Heart left ventricle (tissue), 16 donors: ENCODE results near the gene SYNGR1. TPM values are rescaled to one million over a fixed set of nuclear protein-coding genes. Genes with fewer than 3 reads are reported as not detected.

Experiments used
- ATAC-seq, 4 donors: fragments of 200-7000 bp; cut with Tn5 transposase; one replicate each; pipeline ENCODE4 v1.9.1; 2020 to 2022; ENCODE audit warnings: moderate library complexity in 4 of 4, mild to moderate bottlenecking in 3 of 4, moderate number of reproducible peaks in 1 of 4
- DNase-seq, 5 donors: peaks; one replicate each; pipeline ENCODE4 v3.0.0-alpha.2; 2020
- H3K27ac ChIP-seq, 12 donors: fragments of 200-600 bp; sonication (generic) in 4 of 12; one replicate each; pipeline versions ENCODE4 v1.5.0 to v1.8.0; 2016 to 2022; ENCODE audit warnings: mild to moderate bottlenecking in 2 of 12
- H3K27me3 ChIP-seq, 9 donors: fragments of 200-600 bp; sonication (generic) in 2 of 9; one replicate each; pipeline versions ENCODE4 v1.5.1 to v1.8.0; 2016 to 2022; ENCODE audit warnings: mild to moderate bottlenecking in 3 of 9
- H3K36me3 ChIP-seq, 9 donors: fragments of 200-600 bp; sonication (generic) in 2 of 9; one replicate each; pipeline versions ENCODE4 v1.5.0 to v1.8.0; 2018 to 2022; ENCODE audit warnings: mild to moderate bottlenecking in 2 of 9
- H3K4me1 ChIP-seq, 12 donors: fragments of 200-600 bp; sonication (generic) in 4 of 12; one replicate each; pipeline versions ENCODE4 v1.5.0 to v1.8.0; 2016 to 2022; ENCODE audit warnings: mild to moderate bottlenecking in 3 of 12
- H3K4me3 ChIP-seq, 12 donors: fragments of 200-600 bp; sonication (generic) in 4 of 12; one replicate each; pipeline versions ENCODE4 v1.5.0 to v1.8.0; 2017 to 2022; ENCODE audit warnings: mild to moderate bottlenecking in 9 of 12, moderate library complexity in 4 of 12
- H3K9me3 ChIP-seq, 12 donors: fragments of 200-600 bp; sonication (generic) in 4 of 12; one replicate each; pipeline versions ENCODE4 v1.5.0 to v1.8.0; 2016 to 2022; ENCODE audit warnings: mild to moderate bottlenecking in 1 of 12
- POLR2A ChIP-seq, 2 donors: fragments of 450-650 bp; IDR thresholded peaks; one replicate each; pipeline ENCODE4 v1.6.1; 2017; ENCODE audit warnings: antibody characterized with exemption in 2 of 2, mild to moderate bottlenecking in 2 of 2, moderate library complexity in 2 of 2
- WGBS, 4 donors: extraction: QIAGEN DNeasy Blood & Tissue Kit in 2 of 4; methylation state at CpG; one replicate each; pipeline versions ENCODE4 v1.1.5 to v1.1.7; 2013 to 2018; 5-methylcytosine and 5-hydroxymethylcytosine counted together
- intact Hi-C, 10 donors: fragments of 100-400 bp; cut with DNase I; formaldehyde crosslinking; loops; one replicate each; pipeline versions ENCODE4 v1.11.1 to v1.14.2; 2022
- polyA plus RNA-seq, 2 donors: library from polyadenylated mRNA; stranded (reverse); fragments of 200-250 nt; gene quantifications; one replicate each; pipeline ENCODE4 v1.2.3, GENCODE V29; 2013
- total RNA-seq, 9 donors: library from RNA; depleted of rRNA in 2 of 9; stranded (reverse); fragments of >200 nt in 2 of 9; fragmentation: NEBNext Ultra II Directional in 3 of 9; extraction: Animal tissue kit (Norgen Biotek cat#: 25700) in 3 of 9; gene quantifications; one replicate each; pipeline versions ENCODE4 v1.1.0 to v1.2.4, GENCODE V29; 2016 to 2023
- TF ChIP-seq, protein P1 (sequence below), 12 donors: fragments of 200-600 bp; sonication (generic) in 4 of 12; IDR thresholded peaks; one replicate each; pipeline versions ENCODE4 v1.5.0 to v1.8.0; 2018 to 2022; ENCODE audit warnings: antibody characterized with exemption in 12 of 12, mild to moderate bottlenecking in 5 of 12
- donor health status: ischemic (EF 13 %, LVEDD 7.1; RV severe dilation, severe dysfunction).
- donor health status: healthy with polysubstance abuse.
- donor health status: DM: no; HTN: yes; CAD: no.
- donor health status: DM: no; HTN: no; CAD: no.
- donor health status: ischemic (EF 25% LVEDD 6.9; RV normal size, moderate dysfunction).
- donor health status: ischemic (EF 25% LVEDD 5.7; RV mildly dilated, moderate dysfunction).
- donor health status: healthy.
- donor health status: DM: yes; HTN: yes; CAD: no.
- donor health status: ischemic (EF 35%, LVEDD 5.7; RV mildly dilated, moderate dysfunction).
- donor health status: nonischemic (EF 11% LVEDD 7.7; RV severe dilation, severe dysfunction).
- donor health status: DM: yes; HTN: yes; CAD: no.
- donor health status: PGD.
- donor health status: ischemic (EF 29% LVEDD 5.4; RV normal size, mild dysfunction).
- donor health status: nonischemic (EF 23%, LVEDD 6.1; RV moderate dilation, normal function).

The SYNGR1 gene
- total and polyA plus RNA-seq, 11 donors = 20.0 to 49.9 (median 39.3) TPM

DNA sequence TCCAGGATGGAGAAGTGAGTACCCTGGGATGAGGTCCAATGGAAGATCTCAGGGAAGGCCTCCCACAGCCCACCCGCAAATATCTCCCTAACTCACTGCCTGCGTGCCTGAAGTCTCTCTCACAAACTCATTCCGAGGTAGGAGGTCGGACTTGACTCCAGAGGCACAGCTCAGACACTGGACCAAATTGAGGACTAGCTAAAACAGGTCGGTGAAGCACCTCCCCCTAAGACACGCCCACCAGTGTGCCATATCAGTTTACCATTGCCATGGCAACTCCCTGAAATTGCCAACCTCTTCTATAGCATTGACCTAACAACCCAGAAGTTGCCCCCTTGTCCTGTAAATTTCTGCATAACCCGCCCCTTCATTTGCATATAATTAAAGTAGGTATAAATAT is 47.9 kb upstream of the SYNGR1 start:
- DNase-seq (no peak), ATAC-seq (no peak)
- H3K36me3 ChIP-seq = no peaks in the 10 kb centered on the region
- WGBS, 4 donors = 66 to 86% (median 74%) methylated on average over 7 of the region's 7 CpGs
- intact Hi-C loops = loop anchor here in 1 of 10 donors (5.0 kb wide), 1 partner anchor 55 kb away; no protein-coding TSS in a partner anchor
- no peak overlapping the region for H3K4me3 ChIP-seq
- H3K4me1 ChIP-seq = peaks cover 3 to 55% (median 41%) of the 10 kb centered on the region in 12 donors
- TF ChIP-seq, protein P1, sequence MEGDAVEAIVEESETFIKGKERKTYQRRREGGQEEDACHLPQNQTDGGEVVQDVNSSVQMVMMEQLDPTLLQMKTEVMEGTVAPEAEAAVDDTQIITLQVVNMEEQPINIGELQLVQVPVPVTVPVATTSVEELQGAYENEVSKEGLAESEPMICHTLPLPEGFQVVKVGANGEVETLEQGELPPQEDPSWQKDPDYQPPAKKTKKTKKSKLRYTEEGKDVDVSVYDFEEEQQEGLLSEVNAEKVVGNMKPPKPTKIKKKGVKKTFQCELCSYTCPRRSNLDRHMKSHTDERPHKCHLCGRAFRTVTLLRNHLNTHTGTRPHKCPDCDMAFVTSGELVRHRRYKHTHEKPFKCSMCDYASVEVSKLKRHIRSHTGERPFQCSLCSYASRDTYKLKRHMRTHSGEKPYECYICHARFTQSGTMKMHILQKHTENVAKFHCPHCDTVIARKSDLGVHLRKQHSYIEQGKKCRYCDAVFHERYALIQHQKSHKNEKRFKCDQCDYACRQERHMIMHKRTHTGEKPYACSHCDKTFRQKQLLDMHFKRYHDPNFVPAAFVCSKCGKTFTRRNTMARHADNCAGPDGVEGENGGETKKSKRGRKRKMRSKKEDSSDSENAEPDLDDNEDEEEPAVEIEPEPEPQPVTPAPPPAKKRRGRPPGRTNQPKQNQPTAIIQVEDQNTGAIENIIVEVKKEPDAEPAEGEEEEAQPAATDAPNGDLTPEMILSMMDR (IDR thresholded peaks at IDR 0.05) = no peak
- no peak for TF ChIP-seq POLR2A (IDR thresholded peaks at IDR 0.05)
- H3K27ac ChIP-seq = no peak overlapping the region
- no peaks in the 10 kb centered on the region for H3K27me3 ChIP-seq
- no peaks in the 10 kb centered on the region for H3K9me3 ChIP-seq

DNA sequence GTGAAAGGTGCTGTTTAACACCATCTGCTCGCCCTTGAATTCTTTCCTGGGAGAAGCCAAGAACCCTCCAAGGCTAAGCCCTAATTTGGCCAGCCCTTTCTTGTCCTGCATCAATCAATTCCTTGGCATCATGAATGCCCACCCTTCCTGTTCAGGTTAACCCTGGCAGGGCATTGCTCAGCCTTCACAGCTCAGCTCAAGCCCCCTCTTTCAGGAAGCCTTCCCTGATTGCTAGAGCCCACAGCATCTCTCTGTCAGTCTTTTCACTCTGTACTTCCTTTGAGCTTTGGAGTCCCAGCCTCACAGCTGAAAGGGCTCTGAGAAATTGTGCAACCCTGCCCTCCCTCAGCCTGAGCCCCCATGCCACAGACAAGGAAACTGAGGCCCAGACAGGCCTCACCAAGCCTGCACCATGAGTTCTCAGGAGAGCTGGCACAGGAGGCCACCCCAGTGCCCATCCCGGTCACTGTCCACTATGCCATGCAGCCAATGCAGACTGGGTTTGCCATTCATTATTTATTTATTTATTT is 47.3 kb upstream of the SYNGR1 start:
- WGBS, 4 donors = 92 to 97% (median 95%) methylated on average over 2 of the region's 2 CpGs
- H3K4me1 ChIP-seq = peaks cover 0 to 54% (median 36%) of the 10 kb centered on the region in 12 donors
- DNase-seq (peak in 1 of 5 donors; percentile 11), ATAC-seq (no peak)
- intact Hi-C loops = loop anchor here in 1 of 10 donors (5.0 kb wide), 1 partner anchor 55 kb away; no protein-coding TSS in a partner anchor
- no peak overlapping the region for H3K4me3 ChIP-seq
- H3K36me3 ChIP-seq = no peaks in the 10 kb centered on the region
- TF ChIP-seq POLR2A (IDR thresholded peaks at IDR 0.05) = no peak
- TF ChIP-seq, protein P1 (IDR thresholded peaks at IDR 0.05) = no peak
- H3K27ac ChIP-seq = no peak overlapping the region
- no peaks in the 10 kb centered on the region for H3K9me3 ChIP-seq
- H3K27me3 ChIP-seq = no peaks in the 10 kb centered on the region

DNA sequence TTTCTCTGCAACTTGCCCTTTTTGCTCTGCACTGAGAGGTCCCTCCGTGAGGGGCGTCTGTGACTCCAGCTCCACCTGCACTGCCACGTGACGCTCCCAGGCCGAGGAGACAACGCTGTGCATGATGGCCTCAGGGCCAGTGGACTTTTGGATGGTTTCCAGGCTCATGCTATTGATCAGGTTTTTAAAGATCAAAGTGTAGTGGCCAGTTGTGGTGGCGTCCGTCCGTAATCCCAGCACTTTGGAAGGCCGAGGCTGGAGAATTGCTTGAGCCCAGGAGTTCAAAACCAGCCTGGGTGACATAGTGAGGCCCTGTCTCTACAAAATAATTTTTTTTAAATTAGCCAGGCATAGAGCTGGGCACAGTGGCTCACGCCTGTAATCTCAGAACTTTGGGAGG is 46.4 kb upstream of the SYNGR1 start:
- DNase-seq (peak in 1 of 5 donors; percentile 8), ATAC-seq (no peak)
- 86 to 97% (median 94%) methylated on average over 11 of the region's 11 CpGs for WGBS, 4 donors
- H3K9me3 ChIP-seq = no peaks in the 10 kb centered on the region
- H3K4me1 ChIP-seq = peaks cover 0 to 50% (median 29%) of the 10 kb centered on the region in 12 donors
- H3K4me3 ChIP-seq = no peak overlapping the region
- no peaks in the 10 kb centered on the region for H3K27me3 ChIP-seq
- no peak overlapping the region for H3K27ac ChIP-seq
- H3K36me3 ChIP-seq = no peaks in the 10 kb centered on the region
- TF ChIP-seq, protein P1 (IDR thresholded peaks at IDR 0.05) = no peak
- no peak for TF ChIP-seq POLR2A (IDR thresholded peaks at IDR 0.05)
- intact Hi-C loops = loop anchor here in 1 of 10 donors (5.0 kb wide), 1 partner anchor 56 kb away; no protein-coding TSS in a partner anchor

DNA sequence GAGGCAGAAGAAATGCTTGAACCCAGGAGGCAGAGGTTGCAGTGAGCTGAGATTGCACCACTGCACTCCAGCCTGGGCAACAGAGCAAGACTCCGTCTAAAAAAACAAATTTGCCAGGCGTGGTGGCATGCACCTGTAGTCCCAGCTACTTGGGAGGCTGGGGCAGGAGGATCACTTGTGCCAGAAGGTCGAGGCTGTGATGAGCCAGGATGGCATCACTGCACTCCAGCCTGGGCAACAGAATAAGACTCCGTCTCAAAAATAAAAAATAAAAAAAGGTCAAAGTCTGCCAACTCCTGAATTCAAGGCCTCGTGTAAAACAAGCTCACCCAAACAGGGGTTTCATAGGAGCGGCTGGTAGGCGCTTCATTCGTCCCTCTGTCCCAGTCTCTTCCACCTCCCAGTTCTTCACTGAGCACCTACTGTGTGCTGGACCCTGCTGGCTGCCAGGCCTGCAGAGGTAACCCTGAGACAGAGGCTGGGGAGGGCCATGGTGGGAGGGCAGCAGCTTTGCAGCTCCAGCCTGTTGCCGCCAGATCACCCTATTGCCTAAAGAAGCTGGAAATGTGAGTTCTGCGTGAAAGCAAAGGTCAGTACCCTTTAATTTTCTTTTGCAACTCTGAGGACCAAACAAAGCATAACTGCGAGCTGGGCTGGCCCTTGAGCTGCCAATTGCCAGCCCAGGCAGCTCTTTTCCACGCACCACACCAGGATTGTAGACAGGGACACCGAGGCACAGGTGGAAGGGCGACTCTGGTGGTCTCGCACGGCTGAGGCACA is 45.7 kb upstream of the SYNGR1 start:
- no peak for ATAC-seq
- no peak for DNase-seq
- no peak for TF ChIP-seq POLR2A (IDR thresholded peaks at IDR 0.05)
- TF ChIP-seq, protein P1 (IDR thresholded peaks at IDR 0.05) = no peak
- H3K4me3 ChIP-seq = no peak overlapping the region
- H3K36me3 ChIP-seq = no peaks in the 10 kb centered on the region
- no peak overlapping the region for H3K27ac ChIP-seq
- intact Hi-C loops = loop anchor here in 1 of 10 donors (5.0 kb wide), 1 partner anchor 57 kb away; no protein-coding TSS in a partner anchor
- no peaks in the 10 kb centered on the region for H3K27me3 ChIP-seq
- H3K4me1 ChIP-seq = peaks cover 0 to 50% (median 27%) of the 10 kb centered on the region in 12 donors
- no peaks in the 10 kb centered on the region for H3K9me3 ChIP-seq
- WGBS, 4 donors = 93 to 95% (median 94%) methylated on average over 16 of the region's 16 CpGs
